SW 1271 (cell line): Measurements from ENCODE around the gene RHOBTB3.
"Not testable (repeated sequence)": the region's sequence is repeated elsewhere in the genome, so short reads cannot be mapped to it uniquely, and the experiment has no call there.

ENCODE experiments used
- DNase-seq, 2 experiments: peaks; one replicate each; lab custom pipeline; 2025; lab: John Stamatoyannopoulos, UW

RHOBTB3 gene

DNA sequence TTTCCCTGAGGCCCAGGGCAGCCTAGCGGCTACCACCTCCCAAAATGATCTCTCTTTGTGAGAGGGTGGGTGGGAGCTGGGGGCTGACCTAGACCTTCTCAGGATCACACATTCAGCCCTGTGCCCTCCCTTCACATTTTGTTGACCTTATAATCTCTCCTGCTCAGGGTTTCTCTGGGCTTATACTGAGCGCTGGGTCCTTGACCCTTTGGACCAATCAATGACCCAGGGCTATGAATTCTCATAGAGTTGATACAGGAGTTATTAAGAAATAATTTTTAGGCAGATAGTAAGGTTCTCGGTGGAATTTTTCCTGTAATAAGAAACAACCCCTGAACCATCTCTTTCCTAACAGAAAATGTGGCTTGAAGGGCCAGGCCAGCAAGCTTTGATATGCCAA lies 69.4 kb downstream of the RHOBTB3 start:
- no peak for DNase-seq

DNA sequence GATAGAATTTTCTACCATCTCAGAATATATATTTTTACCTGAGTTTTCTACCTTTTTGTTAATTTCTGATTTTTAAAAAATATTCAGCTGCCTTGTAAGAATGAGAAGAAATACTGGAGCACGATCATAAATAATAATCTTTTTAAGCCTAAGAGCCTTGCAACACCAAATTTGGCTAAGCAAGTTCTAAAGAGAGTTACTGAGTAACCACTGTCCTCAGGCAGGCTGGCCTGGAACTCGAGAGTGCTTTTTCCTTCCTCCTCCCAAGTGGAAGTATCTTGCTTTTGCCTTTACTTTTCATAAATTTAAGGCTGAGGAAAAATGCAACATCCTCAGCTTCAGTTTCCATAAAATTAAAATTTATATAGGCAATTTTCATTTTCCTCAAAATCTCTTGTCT lies 70.4 kb downstream of the RHOBTB3 start:
- DNase-seq = no peak

DNA sequence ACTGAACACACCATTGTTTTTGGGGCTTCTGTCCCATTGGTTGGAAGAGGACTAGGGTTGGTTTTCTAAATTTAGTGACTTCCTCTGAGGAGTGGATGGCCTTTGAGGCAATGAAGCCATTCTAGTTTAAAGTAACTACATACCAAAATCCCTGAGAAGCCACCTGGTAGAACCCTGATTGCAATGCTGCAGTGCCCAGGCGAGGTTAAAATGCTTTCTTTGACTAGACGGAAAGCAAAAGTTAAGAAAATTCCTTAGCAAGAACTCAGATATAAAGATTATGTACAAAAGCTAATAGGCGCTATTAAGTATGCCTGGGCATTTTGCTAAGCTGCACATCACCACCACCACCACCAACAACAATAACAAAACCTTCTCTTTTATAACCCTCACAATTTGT lies 70.8 kb downstream of the RHOBTB3 start:
- no peak for DNase-seq

DNA sequence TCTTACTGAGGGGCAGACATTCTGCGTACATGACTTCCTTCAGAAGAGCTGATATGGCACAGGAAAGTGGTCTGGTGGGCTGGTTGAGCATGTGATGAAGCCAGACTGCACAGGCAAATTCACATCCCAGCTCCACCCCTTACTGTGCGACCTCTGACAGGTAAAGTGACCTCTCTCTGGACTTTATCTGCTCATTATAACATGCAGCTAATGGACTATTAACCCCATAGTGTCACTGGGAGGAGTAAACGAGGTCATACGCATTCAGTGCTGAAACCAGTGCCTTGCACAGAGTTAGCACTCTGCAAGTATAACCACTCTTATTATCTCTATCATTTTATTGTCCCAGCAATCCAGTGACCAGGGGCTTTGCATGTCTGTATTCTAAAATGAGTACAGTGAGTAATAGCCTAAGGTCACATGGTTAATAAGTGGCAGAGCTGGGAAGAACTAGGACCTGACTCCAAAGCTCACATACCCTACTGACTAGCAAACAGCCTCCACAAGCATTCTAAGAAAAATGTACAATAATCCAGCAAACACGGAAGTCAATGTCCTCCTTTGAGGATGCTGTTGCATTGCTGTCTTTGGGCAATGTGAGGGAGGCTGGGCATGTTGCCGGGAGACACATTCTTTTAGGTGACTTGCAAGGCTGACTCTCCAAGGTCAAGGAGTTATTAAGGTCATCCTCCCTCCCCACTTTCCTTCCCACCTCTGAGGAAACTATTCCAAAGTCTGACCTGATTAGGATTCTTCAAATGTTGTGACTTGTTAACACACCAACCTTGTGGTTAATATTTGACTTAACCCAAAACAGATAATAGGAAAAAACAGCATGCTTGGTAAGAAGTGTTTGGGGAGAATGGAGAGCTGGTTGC lies 72.4 kb downstream of the RHOBTB3 start:
- DNase-seq = no peak

DNA sequence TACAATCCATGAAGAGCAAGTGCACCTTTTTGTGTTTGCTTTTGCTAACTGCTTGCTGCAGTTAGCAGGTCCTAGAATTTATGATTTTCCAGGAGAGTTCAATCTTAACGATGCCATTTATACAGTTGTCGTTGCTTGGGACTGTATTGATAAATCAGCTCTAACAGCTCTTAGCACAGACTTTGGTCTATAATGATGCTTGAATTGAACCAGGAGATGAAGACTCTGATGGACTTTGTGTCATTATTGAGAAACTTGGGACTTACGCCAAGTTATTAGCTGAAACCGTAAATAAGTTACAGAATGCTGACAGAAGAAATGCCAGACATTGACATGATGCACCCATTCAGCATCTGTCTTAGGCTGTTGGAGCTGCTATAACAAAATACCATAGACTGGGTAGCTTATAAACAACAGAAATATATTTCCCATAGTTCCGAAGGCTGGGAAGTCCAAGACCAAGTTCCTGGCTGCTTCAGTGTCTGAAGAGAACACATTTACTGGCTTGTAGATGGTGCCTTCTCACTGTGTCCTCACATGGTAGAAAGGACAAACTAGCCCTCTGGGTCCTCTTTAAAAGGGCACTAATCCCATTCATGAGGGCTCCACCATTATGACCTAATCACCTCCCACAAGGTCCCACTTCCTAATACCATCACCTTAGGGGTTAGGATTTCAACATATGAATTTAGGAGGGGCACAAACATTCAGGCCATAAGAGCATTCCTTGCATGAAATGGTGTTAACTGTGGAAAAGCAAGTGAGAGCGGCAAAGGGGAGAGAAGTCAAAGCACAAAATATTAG lies 73.8 kb downstream of the RHOBTB3 start:
- DNase-seq = no peak

DNA sequence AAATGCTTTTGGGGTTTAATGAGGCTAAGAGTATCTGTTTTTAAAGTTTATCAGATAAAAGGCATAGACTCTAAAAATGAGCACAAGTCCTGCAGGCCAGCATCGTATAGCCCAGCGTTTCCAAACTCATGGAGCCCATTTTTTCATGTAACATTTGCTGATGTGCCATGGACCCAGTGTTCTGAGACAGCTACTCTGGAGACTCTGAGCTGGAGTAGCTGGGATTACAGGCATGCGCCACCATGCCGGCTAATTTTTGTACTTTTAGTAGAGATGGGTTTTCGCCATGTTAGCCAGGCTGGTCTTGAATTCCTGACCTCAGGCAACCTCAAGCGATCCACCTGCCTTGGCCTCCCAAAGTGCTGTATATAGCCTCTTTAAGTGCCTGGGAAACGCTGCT lies 75.6 kb downstream of the RHOBTB3 start:
- no peak for DNase-seq

DNA sequence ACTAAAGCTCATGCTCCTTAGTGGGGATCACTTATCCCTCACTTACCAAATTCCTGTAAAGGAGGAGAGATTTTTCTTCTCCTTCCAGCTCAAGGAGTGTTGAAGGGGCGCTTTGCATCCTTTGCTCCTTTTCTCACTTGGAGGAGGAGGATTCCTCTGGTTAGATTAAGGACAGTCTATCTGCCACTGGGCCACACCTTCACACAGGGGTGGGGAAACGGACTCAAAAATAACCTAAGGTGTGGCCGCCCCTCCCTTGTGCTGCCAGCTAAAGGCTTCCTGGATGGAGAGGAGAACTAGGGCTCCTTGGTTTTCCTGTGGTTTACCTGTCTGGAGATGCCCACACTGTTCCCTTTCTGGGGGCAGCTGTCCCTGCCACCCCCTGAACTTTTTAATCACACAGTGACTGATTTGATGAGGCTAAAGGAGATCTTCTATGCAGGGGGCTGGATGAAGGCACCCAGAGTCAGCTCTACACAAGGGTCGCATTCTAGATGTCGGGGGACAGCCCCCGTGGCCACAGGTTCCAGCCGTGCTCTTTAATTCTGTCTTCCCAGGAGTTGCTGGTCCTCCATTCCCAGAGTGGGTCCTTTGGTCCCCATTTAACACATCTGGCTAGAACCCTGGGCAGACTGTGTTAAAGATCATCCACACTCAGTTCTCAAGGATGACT lies 77.0 kb downstream of the RHOBTB3 start:
- DNase-seq = no peak

DNA sequence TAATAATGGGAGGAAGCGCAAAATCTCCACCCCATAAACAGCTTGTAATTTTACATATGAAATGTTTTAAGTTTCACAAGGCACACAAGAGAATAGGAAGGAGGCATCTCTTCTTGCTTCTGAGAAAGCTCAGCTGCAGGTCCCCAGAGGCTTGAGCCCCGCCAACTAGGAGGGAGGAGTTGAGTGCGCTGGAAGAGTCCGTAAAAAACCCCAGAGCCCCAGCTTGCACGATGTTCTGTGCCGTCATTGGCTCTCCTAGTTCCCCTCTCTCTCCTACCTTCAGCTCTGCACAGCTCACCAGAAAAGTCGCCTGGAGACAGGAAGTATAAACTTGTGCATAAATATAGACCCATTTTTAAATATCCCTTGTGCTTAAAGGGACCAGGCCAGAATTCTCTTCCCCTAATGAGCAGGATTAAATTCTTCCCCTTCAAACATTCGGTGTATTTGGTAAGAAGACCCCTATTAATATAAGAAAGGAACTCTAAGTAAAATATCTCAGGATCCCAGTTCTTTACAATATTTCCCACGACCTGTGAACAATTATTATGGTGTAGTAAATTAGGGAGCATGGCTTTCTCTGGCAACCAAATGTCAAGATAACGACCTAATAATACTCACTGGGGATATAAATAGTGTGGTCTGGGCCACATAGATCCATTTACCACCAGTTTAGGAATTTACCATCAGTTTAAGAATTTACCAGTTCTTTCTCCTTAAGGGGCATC lies 77.7 kb downstream of the RHOBTB3 start:
- DNase-seq = no peak

DNA sequence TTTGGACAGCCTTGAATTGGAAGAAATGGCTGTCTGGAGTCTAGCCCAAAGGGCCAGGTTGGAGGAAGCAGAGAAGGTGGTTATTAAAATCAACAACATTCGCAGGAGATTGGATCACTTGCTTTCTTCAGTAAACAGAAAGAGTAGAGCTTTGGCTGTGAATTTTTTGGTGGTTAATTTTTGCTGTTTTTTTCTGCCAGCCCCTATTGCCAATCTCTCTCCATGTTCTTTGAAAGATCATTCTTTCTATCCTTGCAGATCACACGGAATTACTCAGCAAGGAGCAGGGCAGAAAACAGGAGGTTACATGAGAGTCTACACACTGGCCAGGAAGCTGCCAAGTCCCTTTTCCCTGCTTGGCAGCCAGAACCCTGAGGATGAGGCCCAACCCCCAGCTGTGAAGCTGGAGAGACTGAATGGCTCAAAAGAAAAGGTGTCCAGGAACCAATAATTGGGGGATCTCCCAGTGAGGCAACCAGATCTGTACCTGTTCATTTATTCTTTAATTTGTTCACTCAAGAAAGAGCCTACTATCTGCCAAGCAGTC lies 78.4 kb downstream of the RHOBTB3 start:
- DNase-seq = no peak

DNA sequence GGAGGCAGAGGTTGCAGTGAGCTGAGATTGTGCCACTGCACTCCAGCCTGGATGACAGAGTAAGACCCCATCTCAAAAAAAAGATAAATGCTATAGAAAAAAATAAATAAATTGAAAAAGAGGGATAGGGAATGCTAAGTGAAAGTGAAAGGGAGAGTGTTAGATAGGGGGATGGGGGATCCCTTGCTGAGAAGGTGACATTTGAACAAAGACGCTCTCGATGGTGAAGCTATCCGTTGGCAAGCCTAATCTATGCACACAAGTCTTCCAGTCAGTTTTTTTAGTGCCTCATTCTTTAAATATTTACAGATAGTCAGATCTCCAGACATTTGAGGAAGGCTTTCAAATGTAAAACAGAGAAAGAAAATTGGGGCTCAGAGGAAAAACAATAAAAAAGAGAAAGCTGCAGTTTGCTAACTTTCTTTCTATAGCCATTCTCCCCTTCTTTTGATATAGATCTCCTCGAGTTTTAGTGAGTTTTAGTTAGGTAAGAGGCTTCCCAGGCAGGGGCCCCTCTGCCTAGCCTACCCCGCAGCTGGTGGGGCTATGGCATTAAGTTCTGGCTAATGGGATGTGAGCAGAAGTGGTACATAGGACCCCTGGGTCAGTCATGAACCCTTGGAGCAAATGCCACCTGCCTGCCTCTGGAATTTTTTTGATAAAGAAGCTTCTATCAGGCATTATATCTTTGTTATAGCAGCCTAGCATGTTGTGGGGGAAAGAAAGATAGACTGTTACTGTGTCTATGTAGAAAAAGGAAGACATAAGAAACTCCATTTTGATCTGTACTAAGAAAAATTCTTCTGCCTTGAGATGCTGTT lies 79.4 kb downstream of the RHOBTB3 start:
- no peak for DNase-seq

DNA sequence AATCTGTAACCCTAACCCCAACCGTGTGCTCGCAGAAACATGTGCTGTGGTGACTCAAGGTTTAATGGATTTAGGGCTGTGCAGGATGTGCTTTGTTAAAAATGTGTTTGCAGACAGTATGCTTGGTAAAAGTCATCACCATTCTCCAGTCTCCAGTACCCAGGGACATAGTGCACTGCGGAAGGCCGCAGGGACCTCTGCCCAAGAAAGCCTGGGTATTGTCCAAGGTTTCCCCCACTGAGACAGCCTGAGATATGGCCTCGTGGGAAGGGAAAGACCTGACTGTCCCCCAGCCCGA lies 79.9 kb downstream of the RHOBTB3 start:
- not testable (repeated sequence) for DNase-seq

DNA sequence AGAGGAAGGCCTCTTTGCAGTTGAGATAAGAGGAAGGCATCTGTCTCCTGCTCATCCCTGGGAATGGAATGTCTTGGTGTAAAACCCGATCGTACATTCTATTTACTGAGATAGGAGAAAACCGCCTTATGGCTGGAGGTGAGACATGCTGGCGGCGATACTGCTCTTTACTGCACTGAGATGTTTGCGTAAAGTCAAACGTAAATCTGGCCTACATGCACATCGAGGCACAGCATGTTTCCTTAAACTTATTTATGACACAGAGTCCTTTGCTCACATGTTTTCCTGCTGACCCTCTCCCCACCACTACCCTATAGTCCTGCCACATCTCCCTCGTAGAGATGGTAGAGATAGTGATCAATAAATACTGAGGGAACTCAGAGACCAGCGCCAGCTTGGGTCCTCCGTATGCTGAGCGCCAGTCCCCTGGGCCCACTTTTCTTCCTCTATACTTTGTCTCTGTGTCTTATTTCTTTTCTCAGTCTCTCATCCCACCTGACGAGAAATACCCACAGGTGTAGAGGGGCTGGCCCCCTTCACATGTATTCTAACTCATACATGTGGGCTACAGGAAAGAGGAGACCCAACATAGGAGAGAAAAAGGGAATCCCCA lies 80.4 kb downstream of the RHOBTB3 start:
- DNase-seq = not testable (repeated sequence)

DNA sequence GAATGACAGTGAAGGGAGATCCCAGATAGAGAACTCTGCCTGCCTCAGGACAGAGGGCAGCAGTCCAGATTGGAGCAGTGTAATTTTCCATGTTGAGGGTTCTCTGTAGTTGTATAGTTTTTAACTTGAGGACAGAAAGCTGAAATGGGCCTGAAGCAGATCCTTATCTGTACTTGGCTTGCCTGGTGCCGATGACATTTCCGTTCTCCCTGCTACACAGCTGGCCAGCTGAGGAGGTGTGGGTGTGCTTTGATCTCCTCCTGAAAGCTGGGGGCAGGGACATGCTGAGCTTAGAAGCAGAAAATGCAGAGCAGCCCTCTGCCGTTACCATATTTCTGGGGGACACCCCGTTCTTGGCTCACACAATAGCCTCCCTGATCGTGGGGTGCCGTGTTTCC lies 80.9 kb downstream of the RHOBTB3 start:
- DNase-seq = no peak

DNA sequence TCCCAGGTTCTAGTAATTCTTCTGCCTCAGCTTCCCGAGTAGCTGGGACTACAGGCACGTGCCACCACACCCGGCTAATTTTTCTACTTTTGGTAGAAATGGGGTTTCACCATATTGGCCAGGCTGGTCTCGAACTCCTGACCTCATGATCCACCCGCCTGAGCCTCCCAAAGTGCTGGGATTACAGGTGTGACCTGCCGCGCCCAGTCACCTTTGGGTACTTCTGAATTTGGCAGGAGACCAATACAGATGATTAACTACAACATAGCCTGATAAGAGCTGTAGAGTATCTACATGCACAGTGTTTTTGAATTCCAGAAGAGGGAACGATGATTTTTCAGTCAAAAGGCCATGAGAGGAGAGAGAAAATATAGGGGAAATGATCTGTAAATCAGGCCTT lies 81.9 kb downstream of the RHOBTB3 start:
- DNase-seq = not testable (repeated sequence)

DNA sequence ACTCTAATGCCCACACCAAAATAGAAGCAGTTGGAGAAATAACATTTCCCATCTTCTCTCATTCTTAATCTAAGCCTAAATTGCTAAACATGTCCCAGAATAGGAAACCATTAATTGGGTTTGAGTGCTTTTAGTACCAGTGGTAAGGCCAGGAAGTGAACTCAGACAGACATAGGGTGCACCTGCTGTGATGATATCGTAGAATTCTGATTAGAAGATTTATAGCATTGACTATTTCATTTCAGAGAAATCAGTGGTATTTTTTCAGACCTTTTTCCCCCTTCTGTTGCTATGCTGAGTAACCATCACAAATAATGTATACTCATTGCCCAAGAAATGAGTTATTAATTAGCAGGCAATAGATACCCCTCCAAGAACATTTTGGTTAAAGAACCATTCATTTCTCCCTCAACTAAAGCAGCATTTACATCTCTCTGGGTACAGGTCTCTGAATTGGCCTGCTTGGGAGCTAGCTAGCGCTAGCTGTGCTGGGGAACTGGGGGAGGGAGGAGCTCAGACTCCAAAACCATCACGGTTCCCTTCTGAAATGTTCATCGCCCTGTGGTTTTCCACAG lies 84.1 kb downstream of the RHOBTB3 start:
- DNase-seq = no peak

DNA sequence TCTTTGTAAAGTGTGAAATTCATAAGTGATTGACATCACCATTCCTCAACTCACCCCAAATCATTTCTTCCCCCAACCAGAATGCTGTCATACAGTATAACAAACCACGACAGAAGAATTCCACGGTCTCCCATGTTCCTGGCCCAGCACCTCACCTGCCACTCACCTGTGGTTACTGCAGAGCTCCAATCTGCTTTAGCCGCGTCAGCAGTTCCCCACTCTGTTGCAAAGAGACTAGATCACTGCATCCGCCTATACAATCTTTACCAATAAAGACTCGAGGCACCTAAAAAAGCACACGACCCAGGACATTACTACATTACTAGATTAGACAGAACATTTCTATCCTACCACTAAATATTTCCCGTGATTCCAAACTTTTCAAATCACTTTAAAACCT lies 85.2 kb downstream of the RHOBTB3 start:
- DNase-seq = no peak

DNA sequence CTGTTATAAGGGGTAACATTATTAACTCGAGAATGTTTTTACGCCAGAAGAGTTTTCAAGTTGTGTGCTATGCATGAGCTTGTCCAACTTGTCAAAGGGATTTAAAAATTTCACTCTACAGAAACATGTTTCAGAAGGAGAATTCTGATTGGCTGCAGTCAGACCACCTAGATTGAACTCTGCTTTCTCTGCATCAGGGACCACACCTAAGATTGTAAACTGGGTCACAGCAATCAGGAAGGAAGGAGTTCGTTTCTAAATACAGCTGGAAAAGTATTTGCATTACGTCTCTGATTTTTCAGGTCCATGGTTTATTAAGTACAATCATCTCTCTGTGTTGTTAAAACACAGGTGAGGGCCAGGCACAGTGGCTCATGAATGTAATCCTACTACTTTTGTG lies 85.6 kb downstream of the RHOBTB3 start:
- DNase-seq = no peak

DNA sequence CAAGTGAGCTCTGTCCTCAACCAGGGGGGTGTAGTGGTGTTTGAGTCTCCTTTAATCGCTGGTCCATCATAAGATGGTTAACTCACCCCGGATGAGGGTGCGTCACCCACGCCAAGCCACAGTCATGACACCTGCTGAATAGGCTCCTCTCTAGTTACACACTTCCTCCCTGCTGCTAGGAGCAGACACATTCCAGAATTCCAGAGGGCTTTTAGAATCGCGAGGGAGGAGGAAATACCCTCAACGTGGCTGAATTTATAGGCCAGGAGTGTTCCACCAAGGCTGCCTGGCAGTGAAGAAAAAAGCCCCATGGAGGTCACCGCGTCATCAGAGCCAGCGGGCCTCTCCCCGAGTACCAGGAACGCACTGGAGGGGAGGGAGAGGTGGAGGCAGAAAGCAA lies 86.3 kb downstream of the RHOBTB3 start:
- DNase-seq = no peak

DNA sequence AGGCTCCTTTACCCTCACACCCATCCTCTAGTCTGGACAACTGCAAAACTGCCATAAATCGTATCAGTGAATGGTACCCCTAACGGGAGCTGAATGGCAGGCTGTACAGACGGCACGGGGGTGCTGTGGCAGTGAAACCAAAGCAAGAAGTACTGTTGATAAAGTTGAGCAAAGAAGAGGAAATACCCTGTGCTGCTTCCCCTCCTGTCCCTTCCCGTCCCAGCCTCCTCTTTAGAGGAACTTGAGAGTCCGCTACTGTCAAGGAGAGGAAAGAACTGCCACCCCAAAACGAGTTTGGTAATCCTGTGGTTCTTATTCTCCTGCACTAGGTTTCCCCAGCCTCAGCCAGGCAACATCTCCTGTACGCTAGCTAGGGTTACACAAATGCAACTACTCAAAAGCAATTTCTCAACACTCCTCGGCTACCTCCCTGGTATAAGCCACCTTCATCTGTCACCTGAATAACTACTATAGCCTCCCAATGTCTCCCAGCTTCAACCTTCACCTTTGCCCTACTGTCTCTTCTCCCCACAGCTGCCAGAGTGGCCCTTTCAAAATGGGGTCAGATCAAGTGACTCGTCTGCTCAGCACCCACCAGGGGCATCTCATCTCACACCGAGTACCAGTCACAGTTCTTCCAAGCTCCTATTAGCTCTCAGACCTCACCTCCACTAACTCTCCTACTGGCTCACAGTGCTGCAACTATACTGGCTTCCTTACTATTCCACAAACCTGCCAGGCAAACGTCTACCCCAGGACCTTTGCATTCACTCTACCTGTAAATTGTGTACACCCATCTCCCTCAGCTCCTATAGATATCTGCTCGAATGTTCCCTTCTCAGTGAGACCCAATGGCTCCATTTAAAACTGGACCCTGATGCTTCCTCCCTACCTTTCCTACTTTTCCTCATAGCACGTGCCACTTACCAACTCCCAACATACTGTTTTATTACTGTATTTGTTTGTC lies 87.3 kb downstream of the RHOBTB3 start:
- DNase-seq = no peak
